GM19238 (cell line): ENCODE data around the gene GALNT14.

ENCODE experiments used
- DNase-seq: peaks from one replicate; pipeline ENCODE4 v3.0.0; 2011; ENCODE audit warnings: low spot score; ENCODE audit not compliant: insufficient read length

GALNT14 gene

GRCh38 chr2:30860726-30861125 lies 277.5 kb downstream of the GALNT14 start:
- DNase-seq: no peak
